A549 (cell line): ENCODE measurements around the gene MAML2.

Experiments used
- CEBPB ChIP-seq, 2 experiments: fragments of >200 bp in 1 of 2; sonication (Bioruptor Twin) in 1 of 2; formaldehyde crosslinking in 1 of 2; IDR thresholded peaks; 2 replicates each; pipeline ENCODE4 v1.6.1; 2012 to 2016
- CTCF ChIP-seq: fragments of >200 bp; sonication (Bioruptor Twin); formaldehyde crosslinking; IDR thresholded peaks from 3 replicates; pipeline ENCODE4 v1.5.1; 2016
- EP300 ChIP-seq, 2 experiments: fragments of >200 bp; sonication (Bioruptor Twin); formaldehyde crosslinking; IDR thresholded peaks; 2 replicates in 1 of 2; 3 replicates in 1 of 2; pipeline ENCODE4 v1.6.1; 2016 to 2017
- ESRRA ChIP-seq: fragments of 150-350 bp; IDR thresholded peaks from 2 replicates; pipeline ENCODE4 v1.6.1; 2014; ENCODE audit warnings: mild to moderate bottlenecking, low read length, borderline replicate concordance
- FOSB ChIP-seq: fragments of 250-450 bp; sonication (Bioruptor Pico); IDR thresholded peaks from 2 replicates; pipeline ENCODE4 v1.5.0; 2020; ENCODE audit warnings: mild to moderate bottlenecking, moderate library complexity
- FOXS1 ChIP-seq: fragments of 250-450 bp; sonication (Bioruptor Pico); IDR thresholded peaks from 2 replicates; pipeline ENCODE4 v1.5.0; 2020; ENCODE audit warnings: mild to moderate bottlenecking, moderate library complexity
- JUN ChIP-seq, 2 experiments: fragments of >200 bp; sonication (Bioruptor Twin); formaldehyde crosslinking; IDR thresholded peaks; 2 replicates in 1 of 2; 3 replicates in 1 of 2; pipeline ENCODE4 v1.6.1; 2016 to 2017
- PBX3 ChIP-seq: IDR thresholded peaks from 2 replicates; pipeline ENCODE4 v1.6.1; 2012
- POLR2A ChIP-seq: IDR thresholded peaks from 2 replicates; pipeline ENCODE4 v1.6.1; 2012; ENCODE audit warnings: mild to moderate bottlenecking, low read length
- REST ChIP-seq: fragments of 200-600 bp; sonication (generic); IDR thresholded peaks from 2 replicates; pipeline ENCODE4 v1.6.1; 2016; ENCODE audit warnings: antibody characterized with exemption, mild to moderate bottlenecking, moderate library complexity
- TP53 ChIP-seq: fragments of 250-450 bp; sonication (Bioruptor Pico); IDR thresholded peaks from 2 replicates; pipeline ENCODE4 v1.5.0; 2021; ENCODE audit warnings: mild to moderate bottlenecking, moderate library complexity

GRCh38 chr11:96385187-96385586 is 42.2 kb upstream of the MAML2 start:
- no peak for TF ChIP-seq FOSB
- TF ChIP-seq JUN (IDR thresholded peaks at IDR 0.05) = no peak
- TF ChIP-seq POLR2A = no peak
- no peak for TF ChIP-seq CTCF
- TF ChIP-seq EP300 (IDR thresholded peaks at IDR 0.05) = no peak
- no peak for TF ChIP-seq TP53 (CRISPR knock-in tag)
- TF ChIP-seq PBX3 = no peak
- TF ChIP-seq CEBPB (IDR thresholded peaks at IDR 0.05) = no peak
- TF ChIP-seq ESRRA = no peak
- no peak for TF ChIP-seq FOXS1 (CRISPR knock-in tag)
- no peak for TF ChIP-seq REST
